ENCODE results near the gene GRB7. TPM values are rescaled to one million over a fixed set of nuclear protein-coding genes. Genes with fewer than 3 reads are reported as not detected.
"Not testable (repeated sequence)": the region's sequence is repeated elsewhere in the genome, so short reads cannot be mapped to it uniquely, and the experiment has no call there.

GRB7 gene
- total and polyA plus RNA-seq, 10 of the 15 experiments (the other 5 are each of a cell fraction or from before 2014, with no cell fraction given) = 0.05 to 0.34 (median 0.19) TPM; not detected in 4

DNA sequence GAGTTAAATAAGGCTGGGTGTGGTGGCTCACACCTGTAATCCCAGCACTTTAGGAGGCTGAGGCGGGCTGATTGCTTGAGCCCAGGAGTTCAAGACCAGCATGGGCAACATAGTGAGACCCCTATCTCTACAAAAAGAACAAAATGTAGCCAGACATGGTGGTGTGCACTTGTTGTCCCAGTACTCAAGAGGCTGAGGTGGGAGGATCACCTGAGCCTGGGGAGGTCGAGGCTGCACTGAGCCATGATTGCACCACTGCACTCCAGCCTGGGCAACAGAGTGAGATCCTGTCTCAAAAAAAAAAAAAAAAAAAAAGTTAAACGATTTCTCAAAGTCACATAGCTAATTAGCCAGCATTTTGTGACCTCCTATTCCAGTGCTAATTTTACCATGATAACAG lies 26.4 kb downstream of the GRB7 start:
- ChIA-PET POLR2A (interaction anchor here (0.6 to 1.4 kb wide), 5 partner anchors 8 to 97 kb away, joined by 3 to 4 read pairs (median 3); no protein-coding TSS in a partner anchor), SMC1A (ENCODE audit: uncharacterized antibody, unreplicated experiment) (interaction anchor here (1.3 to 1.8 kb wide), 3 partner anchors 8 to 28 kb away, joined by 4 to 7 read pairs (median 4); no protein-coding TSS in a partner anchor), CTCF (interaction anchor here (0.7 kb wide), 1 partner anchor 111 kb away, joined by 4 read pairs; no protein-coding TSS in a partner anchor), RAD21 (ENCODE audit: unreplicated experiment) (interaction anchor here (1.1 to 2.3 kb wide), 3 partner anchors 9 to 101 kb away, joined by 3 to 12 read pairs (median 7); no protein-coding TSS in a partner anchor)
- H4K20me1 ChIP-seq (ENCODE audit: control insufficient read depth, insufficient read depth); H3K9me3 ChIP-seq (replicated peaks; ENCODE audit: control insufficient read depth, insufficient read depth, low read length); H3K4me2 ChIP-seq (ENCODE audit: control insufficient read depth, insufficient read depth); intact Hi-C loops (cut with micrococcal nuclease; ENCODE audit: unreplicated experiment); FAIRE-seq; H3K4me3 ChIP-seq; DNase-seq (ENCODE audit: low read depth, low spot score); ATAC-seq; H3K9ac ChIP-seq (ENCODE audit: control insufficient read depth, insufficient read depth, low read length); H2AFZ ChIP-seq (ENCODE audit: control insufficient read depth, low read depth, low read length); in situ Hi-C loops (cut with MboI); BruUV-seq (replicated peaks); H3K27me3 ChIP-seq (replicated peaks in 1 of 2; ENCODE audit: control insufficient read depth in 2 of 2, insufficient read depth in 2 of 2, low read length in 1 of 2); H3K27ac ChIP-seq (ENCODE audit: control insufficient read depth, insufficient read depth): not testable (repeated sequence)
- WGBS (ENCODE audit: insufficient coverage, insufficient replicate concordance, low lambda C conversion rate, missing lambda C conversion rate) = 83% methylated on average over 3 of the region's 3 CpGs
- peaks cover 19 to 54% of the 10 kb centered on the region in 2 experiments for H3K36me3 ChIP-seq (ENCODE audit: control insufficient read depth in 2 of 2, insufficient read depth in 2 of 2, low read length in 1 of 2)
- peaks cover 56% of the 10 kb centered on the region for H3K4me1 ChIP-seq (ENCODE audit: control insufficient read depth, insufficient read depth, low read length)
- peaks cover 74% of the 10 kb centered on the region for H3K79me2 ChIP-seq (ENCODE audit: control insufficient read depth, insufficient read depth, low read length)

DNA sequence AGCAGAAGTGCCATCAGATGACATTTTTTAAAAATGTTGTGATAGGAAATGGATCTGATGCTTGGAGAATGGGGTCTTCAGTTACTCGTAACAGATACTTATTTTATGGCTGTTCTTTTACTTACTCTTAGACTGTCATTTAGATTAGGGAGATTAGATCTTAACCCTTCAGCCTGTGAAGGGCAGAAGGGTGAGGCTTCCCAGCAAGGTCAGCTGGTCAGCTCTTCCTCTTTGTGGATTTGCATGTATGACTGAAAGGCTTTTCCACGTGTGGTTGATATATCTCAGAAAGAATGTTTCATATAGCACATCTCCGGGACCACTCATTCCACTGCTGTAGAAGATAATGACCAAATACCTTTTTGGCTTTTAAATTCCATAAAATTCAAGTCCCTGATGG lies 27.4 kb downstream of the GRB7 start:
- Histone ChIP-seq H3K27me3 (replicated peaks in 1 of 2; ENCODE audit: control insufficient read depth in 2 of 2, insufficient read depth in 2 of 2, low read length in 1 of 2) (no peaks in the 10 kb centered on the region), H3K4me1 (ENCODE audit: control insufficient read depth, insufficient read depth, low read length) (peaks cover 55% of the 10 kb centered on the region), H2AFZ (ENCODE audit: control insufficient read depth, low read depth, low read length) (no peak overlapping the region), H3K9ac (ENCODE audit: control insufficient read depth, insufficient read depth, low read length) (no peak overlapping the region), H3K79me2 (ENCODE audit: control insufficient read depth, insufficient read depth, low read length) (peaks cover 76% of the 10 kb centered on the region), H3K4me3 (no peak overlapping the region), H3K36me3 (ENCODE audit: control insufficient read depth in 2 of 2, insufficient read depth in 2 of 2, low read length in 1 of 2) (peaks cover 19 to 56% of the 10 kb centered on the region in 2 experiments), H4K20me1 (ENCODE audit: control insufficient read depth, insufficient read depth) (no peaks in the 10 kb centered on the region; the same call in none of the 2 replicates), H3K27ac (ENCODE audit: control insufficient read depth, insufficient read depth) (no peak overlapping the region), H3K4me2 (ENCODE audit: control insufficient read depth, insufficient read depth) (no peak overlapping the region), H3K9me3 (replicated peaks; ENCODE audit: control insufficient read depth, insufficient read depth, low read length) (no peaks in the 10 kb centered on the region)
- no TSS peak for BruUV-seq (replicated peaks)
- DNase-seq (ENCODE audit: low read depth, low spot score) (no peak), FAIRE-seq (no peak), ATAC-seq (no peak)
- SMC1A ChIA-PET (ENCODE audit: uncharacterized antibody, unreplicated experiment) = interaction anchor here (1.0 to 1.6 kb wide), 4 partner anchors 9 to 96 kb away, joined by 4 to 7 read pairs (median 4); no protein-coding TSS in a partner anchor
- intact Hi-C loops (cut with micrococcal nuclease; ENCODE audit: unreplicated experiment) = no loop called here
- RAD21 ChIA-PET (ENCODE audit: unreplicated experiment) = interaction anchor here (1.8 to 2.3 kb wide), 2 partner anchors 10 kb away, joined by 7 to 12 read pairs; no protein-coding TSS in a partner anchor
- in situ Hi-C loops (cut with MboI) = no loop called here
- POLR2A ChIA-PET = interaction anchor here (1.0 to 1.4 kb wide), 4 partner anchors 9 to 96 kb away, joined by 3 to 4 read pairs (median 4); no protein-coding TSS in a partner anchor
- TF ChIP-seq WRNIP1 (IDR thresholded peaks at IDR 0.05; ENCODE audit: borderline replicate concordance, low read depth, low read length) (no peak), MEF2B (IDR thresholded peaks at IDR 0.05; ENCODE audit: partially characterized antibody, poor library complexity, severe bottlenecking) (no peak), POLR2AphosphoS5 (IDR thresholded peaks at IDR 0.05; ENCODE audit: low read length) (0 out of 2 replicates have a peak, but pooled peaks have one; percentile 13)
- CTCF ChIA-PET = interaction anchor here (0.9 kb wide), 1 partner anchor 193 kb away, joined by 3 read pairs; no protein-coding TSS in a partner anchor
- 31% methylated on average over 3 of the region's 3 CpGs for WGBS (ENCODE audit: insufficient coverage, insufficient replicate concordance, low lambda C conversion rate, missing lambda C conversion rate)
